ENCODE measurements around the gene TMEM14B.

DNA sequence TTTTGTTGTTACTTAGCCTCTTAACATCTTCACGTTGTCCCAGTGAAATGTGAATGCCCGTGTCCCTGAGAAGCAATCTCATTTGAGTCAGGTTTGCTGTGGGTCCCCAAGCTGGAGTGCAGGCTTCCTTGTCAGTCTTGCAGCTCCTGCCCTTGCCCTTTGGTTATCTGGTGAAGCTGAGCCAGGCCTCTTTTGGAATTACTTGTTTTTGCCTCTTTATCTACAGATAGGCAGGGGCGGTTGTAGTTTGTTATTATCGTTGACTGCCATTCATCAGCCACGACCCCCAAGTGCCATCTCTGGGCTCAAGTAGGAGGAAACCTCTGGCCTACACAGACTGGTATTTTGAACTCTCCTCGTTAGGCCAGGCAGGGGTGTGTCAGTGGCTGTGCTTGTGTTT lies 22.6 kb upstream of the TMEM14B start:
- TF ChIP-seq CTCF (conservative IDR thresholded peaks at IDR 0.05; ENCODE audit: low read length): no peak
- no peak for TF ChIP-seq EZH2phosphoT487 (IDR thresholded peaks at IDR 0.05; ENCODE audit: borderline replicate concordance, low read depth, low read length)
